HG03439 (cell line): ENCODE measurements around the gene RRBP1.

Source experiments
- ATAC-seq: cut with Tn5 transposase; IDR thresholded peaks from one replicate; pipeline ENCODE4 v1.9.1; 2021; ENCODE audit warnings: mild to moderate bottlenecking, moderate library complexity; ENCODE audit not compliant: unreplicated experiment

The RRBP1 gene

DNA sequence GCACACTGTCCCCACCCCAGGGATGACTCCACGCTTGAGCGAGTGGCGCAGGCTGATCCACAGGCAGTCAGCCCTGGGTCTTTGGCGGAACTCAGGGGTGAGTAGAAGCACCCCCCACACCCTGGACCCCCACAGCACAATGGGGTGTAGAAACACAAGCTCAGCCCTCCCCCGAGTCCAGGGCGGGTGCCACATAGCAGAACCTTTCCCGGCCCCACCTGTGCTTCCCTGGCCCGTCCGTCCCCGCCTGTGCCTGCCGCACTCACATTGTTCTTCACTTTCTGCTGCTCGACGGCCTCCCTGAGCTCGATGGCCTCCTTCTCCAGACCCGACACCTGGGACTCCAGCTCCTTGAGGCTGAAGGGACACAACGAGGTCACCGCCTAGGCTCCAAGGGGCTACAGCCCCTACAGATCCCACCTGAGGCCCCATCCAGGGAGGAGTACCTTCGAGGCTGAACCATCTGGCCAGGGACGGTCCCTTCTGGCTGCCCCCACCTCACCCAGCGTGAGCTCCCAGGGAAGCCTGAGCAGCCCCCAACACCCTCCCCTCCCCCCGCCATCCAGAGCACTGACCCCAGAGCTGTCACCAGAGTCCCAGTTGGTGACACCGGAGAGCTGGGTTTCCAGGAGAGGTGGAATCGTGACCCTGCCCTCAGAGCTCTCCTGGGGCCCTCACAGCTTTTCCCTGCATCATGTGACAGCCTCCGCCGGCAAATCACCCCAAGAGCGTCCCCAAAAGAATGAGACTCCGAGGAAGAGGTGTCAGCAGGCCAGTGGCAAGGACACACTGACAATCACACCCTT lies 56.6 kb downstream of the RRBP1 start:
- ATAC-seq: no peak

DNA sequence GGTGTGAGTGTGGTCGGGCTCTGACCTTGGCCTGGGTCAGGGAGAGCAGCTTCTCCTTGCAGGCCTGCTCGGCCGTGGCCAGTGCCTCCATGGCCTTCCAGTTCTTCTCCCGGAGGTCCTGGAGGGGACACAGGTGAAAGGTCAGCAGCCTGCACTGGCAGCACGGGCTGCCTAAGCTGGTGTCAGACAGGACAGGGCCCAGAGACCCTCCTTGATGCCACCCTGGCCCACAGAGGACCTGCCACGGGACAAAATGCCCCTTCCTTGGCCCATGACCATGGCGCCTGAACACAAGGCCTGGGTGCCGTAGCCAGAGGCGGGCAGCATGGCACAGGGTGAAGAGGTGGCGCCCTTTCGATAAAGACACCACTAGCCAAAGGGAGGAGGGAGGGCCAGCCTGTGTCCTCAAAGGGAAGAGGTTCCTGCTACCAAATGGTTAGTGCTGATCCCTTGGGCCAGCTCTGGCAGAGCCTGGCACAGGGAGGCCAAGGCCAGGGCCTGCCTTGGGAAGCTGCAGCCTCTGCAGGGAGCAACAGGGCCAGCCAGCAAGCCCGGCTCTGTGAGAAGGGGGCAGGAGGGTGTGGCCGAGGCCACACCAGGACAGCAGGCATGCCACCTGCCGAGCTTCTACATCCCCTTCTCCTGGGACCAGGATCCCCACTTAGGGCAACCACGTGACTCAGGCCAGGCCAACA lies 57.3 kb downstream of the RRBP1 start:
- no peak for ATAC-seq

DNA sequence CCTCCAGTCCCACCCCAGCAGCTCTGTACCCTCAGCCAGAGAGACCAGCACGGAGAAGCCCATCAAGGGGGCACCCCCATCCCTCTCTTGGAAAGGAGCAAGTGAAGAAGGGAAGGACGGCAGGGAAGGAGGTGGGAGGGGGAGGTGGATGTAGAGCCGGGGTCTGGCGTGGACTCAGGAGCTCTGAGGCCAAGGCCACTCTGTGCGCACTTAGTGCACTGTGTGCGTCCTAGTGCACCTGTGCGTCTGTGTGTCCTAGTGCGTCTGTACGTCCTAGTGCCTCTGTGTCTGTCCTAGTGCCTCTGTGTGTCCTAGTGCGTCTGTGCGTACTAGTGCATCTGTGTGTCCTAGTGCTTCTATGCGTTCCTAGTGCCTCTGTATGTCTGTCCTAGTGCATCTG lies 58.0 kb downstream of the RRBP1 start:
- ATAC-seq: no peak

DNA sequence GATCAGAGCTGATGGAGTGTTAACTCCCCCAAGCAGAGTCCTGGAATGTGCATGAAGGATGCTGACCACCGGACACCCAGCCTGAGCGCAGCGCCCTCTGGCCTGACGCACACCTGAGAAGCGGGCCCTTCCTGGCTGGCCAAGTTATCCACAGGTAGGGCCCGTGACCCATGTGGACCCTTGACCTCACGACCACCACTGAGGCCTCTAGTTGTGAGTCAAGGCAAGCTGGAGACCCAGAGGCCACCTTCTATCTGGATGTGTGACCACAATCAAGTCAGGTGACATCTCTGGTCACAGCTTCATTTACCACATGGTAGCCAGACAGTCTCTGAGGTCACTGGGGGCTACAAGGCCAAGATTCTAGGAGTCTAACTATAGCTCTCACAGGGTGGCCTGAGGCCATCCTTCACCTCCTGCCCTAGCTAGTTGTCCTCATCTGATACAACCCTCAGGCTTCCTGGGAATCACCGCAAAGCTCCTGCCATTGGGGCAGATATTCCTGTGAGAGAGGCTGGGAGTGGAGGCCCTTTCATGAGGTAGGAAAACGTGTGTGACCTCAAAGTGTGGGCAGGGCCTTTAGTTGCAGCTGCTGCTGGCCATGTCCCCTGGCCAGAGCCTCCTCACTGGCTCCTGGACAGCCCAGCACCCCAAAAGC lies 59.1 kb downstream of the RRBP1 start:
- no peak for ATAC-seq

DNA sequence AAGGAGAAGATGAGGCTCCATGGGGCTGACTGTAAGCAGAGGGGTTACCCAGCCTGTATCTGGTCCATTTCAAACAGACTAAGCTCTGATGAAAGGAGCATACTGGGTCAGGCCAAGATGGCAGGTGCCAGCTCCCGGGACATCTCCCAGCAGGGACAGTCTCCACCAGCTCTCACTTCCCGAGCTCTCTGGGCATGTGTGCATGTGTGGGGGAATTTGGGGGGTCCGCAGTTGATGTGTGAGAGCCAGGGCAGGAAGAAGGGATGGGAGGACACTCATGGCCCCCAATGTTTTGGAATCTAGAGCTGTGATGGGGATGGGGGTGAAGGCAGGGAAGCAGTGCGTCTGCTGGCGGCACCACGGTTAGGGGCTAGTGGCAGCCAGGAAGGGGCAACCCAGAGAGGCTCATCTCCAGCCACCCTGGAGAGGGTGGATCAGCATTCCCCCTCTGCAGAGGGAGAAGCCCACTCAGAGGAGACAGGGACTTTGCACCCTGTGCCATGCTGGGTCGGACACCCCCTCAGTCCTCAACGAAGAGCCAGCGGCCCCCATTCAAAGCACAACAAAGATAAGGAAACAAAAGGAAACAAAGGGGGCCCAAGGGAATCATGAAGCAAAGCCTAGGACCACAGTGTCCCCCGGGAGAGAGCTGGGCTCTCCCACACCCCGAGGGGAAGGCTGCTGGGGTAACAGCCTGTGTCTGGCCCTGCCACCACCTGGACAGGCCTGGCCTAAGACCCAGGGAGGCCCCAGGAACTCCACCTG lies 59.8 kb downstream of the RRBP1 start:
- no peak for ATAC-seq

DNA sequence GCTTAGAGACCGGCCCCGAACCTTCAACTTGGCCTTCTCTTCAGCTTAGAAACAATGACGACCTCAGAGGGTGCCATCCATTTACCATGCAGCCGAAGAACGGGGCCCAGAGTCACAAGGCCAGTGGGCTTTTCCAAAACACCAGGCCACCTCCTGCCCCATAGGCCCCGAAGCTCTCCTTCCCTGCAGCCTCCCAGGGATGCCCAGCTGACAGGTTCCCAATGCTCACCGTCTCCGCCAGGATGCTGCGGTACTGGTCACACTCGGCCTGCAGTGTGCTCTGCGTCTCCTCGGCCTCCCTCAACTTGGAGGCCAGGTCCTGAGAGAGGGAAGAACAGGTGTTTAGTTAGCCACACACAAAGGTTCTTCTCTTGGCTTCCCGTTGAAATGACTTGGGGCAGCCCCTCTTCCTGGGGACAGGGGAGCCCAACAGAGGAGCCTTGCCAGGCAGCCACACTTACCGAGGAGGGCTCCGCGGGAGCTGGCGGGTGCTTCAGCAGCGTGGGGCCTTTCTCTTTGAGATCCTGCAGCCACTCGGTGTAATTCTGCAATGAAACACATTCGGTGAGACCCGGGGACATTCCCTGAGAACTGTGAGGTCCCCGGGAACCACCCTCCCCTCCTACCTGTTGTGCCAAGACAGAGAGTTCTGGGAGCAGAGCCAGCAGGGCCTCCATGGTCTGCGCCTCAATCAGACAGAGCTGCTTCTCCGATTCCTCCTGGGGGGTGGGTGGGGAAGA lies 60.6 kb downstream of the RRBP1 start:
- no peak for ATAC-seq

DNA sequence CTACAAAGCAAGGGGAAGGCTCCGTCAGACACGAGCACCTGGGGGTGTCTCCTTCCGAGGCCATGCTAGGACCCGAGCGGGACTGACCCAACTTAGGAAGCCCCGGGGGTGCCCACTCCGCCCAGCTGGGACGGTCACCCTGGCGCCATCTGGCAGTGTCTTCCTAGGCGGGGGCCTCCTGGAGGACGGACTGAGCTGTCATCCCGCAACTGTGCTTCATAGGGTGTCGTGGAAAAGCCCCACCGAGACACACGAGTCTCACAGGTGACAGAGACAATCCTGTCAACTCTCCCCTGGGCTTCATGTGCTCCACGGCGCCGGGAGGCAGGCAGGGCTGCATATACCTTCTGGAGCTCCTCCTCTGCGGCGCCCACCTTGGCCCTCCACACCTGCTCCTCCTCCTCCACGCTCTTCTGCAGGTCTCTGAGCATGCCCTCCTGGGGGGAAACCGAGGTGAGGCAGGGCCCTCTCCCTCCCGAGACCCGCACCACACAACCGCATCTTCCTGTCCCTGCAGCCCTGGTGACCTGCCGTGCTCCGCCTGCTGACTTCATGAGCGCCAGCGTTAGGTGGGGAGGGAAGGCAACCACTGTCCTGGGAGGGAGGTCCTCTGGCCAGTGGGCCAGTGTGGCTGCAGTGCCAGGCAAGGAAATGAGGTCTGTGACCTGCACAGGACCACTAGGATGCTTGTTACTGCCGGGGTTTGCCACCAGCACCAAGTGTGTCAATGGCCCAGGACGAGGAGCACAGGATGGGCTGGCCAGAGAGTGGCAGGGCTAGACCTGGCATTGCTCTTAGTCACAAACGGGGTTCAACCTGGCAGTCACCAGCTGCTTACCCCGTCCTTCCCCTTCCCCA lies 61.4 kb downstream of the RRBP1 start:
- ATAC-seq: no peak

DNA sequence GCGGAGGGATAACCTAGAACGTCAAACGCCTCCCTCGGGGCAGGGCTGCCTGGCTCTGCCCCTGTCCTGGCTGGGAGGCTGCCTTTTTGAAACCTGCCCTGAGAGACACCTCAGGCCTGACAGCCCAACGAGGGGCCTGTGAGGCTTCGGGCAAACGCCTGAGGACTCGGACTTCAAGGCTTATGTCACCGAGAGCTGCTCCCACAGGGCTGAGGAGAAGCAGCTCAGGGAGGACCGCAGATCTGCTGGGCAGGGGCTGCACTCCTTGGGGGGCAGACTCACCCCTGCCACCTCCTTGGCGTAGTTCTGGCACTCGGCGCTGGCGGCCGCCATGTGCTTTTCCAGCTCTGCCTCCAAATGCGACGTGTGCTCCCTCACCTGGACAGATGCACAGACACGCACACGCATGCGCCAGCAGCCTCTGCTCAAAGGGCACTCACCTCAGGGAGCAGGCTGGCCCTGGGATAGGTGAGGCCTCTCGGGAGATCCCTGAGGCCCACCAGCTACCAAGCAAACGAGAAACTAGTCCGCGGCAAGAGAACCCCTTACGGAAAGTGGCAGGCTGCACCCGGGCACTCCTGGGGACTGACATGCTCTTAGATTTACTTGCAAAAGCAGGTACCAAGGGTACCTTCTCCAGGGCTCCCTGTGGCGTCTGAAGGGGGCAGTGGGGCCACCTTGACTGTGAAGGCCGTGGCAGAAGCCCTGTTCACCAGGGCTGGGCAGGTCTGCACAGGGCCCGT lies 62.5 kb downstream of the RRBP1 start:
- ATAC-seq: no peak

DNA sequence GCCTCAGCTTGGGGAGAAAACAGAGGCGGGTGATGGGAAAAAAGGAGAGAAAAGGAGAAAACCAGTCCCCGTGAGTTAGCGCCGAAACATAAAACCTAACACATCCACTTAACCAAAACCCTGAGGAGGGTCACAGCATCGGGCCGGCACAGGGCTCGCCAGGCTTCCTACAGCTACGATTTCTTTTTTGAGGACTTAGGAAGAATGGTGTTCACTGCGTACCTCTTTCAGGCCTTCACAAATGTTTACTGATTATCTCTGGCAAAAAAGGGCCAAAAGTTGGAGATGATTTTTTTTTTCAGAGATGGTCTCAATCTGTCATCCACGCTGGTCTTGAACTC lies 63.4 kb downstream of the RRBP1 start:
- no peak for ATAC-seq

DNA sequence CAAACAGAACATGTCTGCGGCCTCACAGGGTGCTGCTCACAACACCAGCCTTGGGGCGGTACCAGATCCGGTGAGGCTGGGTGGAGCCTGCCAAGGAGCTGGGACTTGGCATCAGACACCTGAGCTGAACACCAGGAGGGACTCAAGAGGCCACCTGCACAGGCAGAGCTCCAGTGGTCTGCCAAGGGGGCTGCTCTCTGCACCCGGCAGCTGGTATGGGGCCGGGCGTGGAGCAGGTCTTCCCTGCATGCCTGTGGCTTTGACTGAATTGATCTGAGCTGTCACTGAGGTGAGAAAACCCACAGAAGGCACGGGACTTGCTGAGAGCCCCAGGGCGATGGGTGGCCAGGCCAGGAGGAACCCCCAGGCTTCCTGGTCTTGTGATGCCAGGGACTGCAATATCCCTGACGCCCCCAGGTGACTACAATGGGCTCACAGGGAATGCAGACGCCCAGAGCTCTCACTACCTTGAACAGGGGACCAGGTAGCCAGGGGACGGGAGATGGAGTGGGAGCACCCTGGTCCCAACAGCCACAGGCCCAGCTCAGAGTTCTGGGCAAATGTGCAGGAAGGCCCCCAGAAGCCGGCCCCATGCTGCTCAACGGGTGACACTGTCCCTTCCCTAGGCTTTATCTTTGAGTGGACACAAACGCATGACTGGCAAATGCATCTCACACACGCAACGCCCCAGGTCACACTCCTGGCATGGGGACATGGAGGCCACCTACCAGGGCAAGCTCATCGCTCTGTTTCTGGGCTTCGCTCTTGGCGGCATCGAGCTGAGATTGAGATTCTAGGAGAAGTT lies 64.0 kb downstream of the RRBP1 start:
- ATAC-seq: no peak

DNA sequence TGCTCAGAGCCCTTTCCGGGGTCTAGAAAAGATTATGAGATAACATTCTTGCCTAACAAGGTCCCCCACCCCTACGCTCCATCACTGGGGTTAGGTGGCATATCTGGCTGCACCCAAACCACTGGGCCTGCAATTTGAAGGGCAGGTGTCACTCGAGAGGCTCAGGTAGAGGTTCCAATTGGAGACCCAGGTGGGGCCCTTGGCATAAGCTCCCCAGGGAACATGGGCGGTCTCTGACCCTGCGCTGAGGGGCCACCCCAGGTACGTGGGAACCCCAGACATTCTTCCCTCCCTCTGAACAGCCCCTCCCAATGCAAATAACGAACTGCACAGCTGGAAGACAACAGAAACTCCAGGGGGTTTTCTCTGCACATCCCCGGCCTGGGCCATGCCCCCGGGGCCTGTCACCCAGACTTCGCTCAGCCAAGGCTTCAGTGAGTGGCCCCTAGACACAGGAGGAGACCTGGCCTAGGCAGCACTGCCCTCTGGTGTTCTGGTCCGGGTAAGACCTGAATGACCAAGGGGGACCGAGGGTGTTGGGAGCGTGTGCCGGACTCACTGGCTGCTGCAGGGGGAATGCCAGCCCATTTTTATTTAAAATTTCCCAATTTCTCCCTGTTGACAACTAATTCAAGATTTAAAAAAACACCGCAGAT lies 64.7 kb downstream of the RRBP1 start:
- no peak for ATAC-seq

DNA sequence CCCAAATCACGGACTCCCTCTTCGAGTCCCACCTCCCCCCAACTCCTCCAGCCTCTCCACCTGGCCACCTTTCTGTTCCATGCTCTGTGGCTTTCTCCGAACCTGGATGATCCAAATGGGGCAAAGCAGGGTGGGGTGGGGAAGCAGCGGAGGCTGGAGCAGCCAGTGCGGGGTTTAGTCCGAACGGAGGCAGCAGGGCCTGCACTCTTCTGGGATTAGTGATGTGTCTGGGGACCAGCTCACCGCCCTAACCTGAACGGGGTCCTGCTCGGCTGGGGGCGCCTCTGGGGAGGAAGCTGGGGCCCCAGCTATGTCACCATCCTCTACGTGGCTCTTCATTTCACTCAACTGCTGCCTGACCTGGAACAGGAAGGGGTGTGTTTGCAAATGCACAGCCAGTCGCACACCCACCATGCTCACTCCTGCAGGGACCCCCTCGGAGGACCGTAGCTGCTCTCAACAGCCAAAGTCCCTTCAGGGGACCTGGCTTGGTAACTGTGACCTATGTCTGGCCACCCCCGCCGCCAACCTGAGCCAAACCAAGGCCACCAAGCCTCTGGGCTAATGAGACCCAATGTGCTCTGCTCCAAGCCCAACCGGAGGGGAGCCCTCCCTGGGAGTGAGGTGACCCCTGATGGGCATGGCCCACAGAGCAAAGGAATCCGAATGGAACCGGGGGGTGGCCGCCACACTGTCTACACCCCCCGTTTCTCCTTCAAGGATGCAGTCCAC lies 65.4 kb downstream of the RRBP1 start:
- ATAC-seq: no peak

DNA sequence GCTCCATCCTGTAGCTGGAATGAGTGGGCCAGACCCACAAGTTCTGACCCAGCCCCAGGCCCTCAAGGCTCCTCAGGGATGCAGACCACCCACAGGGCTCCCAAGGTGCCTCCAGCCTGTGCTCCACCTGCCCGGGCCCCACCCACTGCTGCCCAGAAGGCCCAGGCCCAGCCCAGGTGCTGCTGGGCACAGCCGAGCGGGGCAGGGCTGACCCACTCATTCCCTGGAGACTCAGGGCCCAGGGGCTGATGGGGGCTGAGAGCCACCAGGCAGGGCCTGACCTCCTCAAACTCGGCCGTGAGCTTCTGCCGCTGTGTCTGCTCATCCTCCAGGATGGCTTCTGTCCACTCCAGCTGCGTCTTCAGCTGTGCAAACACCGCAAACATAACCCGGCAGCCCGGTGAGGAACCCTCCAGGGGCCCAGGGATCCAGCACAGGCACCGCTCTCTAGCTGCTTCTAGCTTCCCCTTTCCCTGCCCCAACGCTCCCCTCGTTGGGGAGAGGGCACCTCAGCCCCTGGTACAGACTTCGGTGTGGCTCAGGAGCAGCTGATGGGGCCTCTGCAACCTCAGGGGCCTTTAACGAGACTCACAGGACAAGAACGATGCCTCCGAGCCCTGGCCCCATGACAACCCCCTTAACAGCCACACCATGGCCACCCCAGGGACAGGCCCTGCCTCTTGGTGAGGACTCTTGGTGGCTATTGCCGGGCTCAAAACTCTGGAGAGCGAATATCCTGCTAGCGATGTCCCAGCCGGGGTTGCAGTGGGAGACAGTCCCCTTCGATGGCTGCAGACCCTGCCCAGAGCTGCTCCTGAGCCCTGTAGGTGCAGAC lies 66.2 kb downstream of the RRBP1 start:
- no peak for ATAC-seq

DNA sequence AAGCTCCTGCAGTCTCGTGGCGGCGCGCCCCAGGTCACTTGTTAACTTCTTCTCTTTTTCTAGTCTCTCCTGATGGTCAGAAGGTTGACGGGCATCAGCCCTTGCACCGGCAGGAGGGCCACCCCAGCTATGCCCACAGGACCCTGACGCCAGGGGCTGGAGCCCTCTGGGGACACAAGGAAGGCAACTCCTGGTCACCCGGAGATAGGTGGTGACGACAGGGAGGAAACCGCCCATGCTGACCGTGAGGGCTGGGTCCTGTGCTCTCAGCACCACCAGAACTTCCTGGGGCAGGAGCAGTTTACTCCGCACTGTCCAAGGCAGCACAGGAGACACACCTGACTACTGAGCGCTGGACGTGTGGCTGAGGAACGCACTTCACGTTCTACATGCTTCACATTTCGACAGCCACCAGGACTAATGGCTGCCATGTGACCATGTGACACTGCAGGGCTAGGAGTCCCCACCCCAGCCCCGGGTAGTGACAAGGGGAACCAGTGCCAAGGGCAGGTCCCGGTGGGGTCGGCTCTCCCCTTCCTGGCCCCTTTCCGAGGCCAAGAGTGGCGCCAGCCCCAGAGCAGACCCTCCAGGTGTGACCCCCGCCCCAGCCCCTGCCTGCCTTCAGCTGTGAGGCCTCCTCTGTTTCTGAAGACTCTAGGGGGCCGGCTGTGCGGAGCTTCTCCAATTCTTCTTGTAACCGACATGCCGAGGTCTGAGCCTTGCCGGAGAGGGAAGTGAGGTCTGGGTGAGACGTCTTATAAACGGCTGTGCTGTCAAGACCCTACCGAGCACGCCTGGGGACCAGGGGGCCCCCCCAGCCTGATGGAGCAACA lies 67.0 kb downstream of the RRBP1 start:
- ATAC-seq: no peak

DNA sequence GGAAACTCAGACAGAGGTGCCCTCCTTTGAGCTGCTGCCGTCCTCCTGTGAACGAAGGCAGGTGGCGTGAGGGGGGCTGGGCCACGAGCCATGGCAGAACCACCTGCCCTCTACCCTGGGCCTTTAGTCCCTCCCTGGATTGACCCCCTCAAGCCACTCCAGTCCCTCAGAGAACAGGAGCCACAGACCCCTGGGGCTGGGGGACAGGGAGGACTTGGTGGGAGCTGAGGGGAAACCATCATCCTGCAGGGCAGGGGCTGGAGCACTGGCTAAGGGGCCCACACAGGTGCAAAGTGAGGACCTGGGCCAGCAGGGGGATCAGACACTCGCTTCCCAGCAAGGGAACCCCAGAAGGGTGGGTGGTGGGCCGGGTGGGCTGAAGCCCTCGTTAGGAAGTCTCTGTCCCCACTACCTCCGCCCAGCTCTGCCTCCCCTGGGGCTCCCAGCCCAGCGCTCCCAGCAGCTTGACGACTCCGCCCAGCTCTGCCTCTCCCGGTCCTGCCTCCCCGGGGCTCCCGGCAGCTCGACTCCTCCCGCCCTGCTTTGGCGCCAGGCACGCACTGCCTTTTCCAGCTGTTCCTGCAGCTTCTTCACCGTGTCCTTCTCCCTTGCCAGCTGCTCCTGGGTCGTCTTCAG lies 67.7 kb downstream of the RRBP1 start:
- no peak for ATAC-seq
